NT2/D1 (cell line): ENCODE data around the gene KIF1B.
"Not testable (repeated sequence)": the region's sequence is repeated elsewhere in the genome, so short reads cannot be mapped to it uniquely, and the experiment has no call there.

Source experiments
- DNase-seq: peaks from one replicate; pipeline ENCODE4 v3.0.0-alpha.2; 2011; ENCODE audit warnings: low read depth, low spot score
- H3K27me3 ChIP-seq: 2 replicates; pipeline ENCODE4 v1.6.0; 2011; ENCODE audit warnings: mild to moderate bottlenecking; ENCODE audit not compliant: insufficient read length, insufficient read depth
- H3K36me3 ChIP-seq: 2 replicates; pipeline ENCODE4 v1.6.1; 2011; ENCODE audit warnings: mild to moderate bottlenecking, low read length, mixed read lengths; ENCODE audit not compliant: insufficient read depth, insufficient read length
- H3K4me1 ChIP-seq: 2 replicates; pipeline ENCODE4 v1.5.1; 2011; ENCODE audit not compliant: insufficient read depth, insufficient read length
- H3K4me3 ChIP-seq: 2 replicates; pipeline ENCODE4 v1.5.1; 2011; ENCODE audit warnings: low read depth; ENCODE audit not compliant: insufficient read length
- H3K9ac ChIP-seq: 2 replicates; pipeline ENCODE4 v1.6.0; 2011; ENCODE audit warnings: low read depth; ENCODE audit not compliant: insufficient read length
- H3K9me3 ChIP-seq: 2 replicates; pipeline ENCODE4 v1.5.1; 2011; ENCODE audit warnings: mild to moderate bottlenecking, low read length; ENCODE audit not compliant: insufficient read depth
- SUZ12 ChIP-seq: IDR thresholded peaks from 2 replicates; pipeline ENCODE4 v1.6.1; 2011; ENCODE audit not compliant: insufficient read length, insufficient read depth; ENCODE audit errors: extremely low read depth
- YY1 ChIP-seq: IDR thresholded peaks from 2 replicates; pipeline ENCODE4 v1.6.1; 2011; ENCODE audit not compliant: insufficient read length, insufficient read depth
- ZNF274 ChIP-seq: IDR thresholded peaks from 2 replicates; pipeline ENCODE4 v1.6.1; 2011; ENCODE audit warnings: mild to moderate bottlenecking, low read depth, low read length

The KIF1B gene

DNA sequence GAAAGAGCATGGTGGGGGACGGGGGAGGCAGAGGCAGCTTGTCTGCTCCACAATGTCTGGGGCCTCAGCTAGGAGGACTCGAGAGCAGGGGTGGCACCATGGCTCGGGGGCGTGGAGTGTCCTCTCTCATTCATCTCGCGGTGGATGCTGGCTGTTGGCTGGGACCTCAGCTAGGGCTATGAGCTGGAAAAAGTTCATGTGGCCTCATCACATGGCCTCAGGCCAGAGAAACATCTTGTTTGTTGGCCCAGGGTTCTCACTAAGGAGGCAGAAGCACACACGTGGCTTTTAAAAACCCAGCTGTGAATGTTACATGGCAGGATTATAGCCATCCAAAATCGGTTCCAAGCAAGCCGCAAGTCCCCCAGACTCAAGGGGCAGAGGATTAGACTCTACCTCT, 213.7 kb downstream of the KIF1B start:
- no peak for TF ChIP-seq YY1
- TF ChIP-seq ZNF274: no peak
- no peak for TF ChIP-seq SUZ12
- no peaks in the 10 kb centered on the region for H3K27me3 ChIP-seq
- peaks cover 28% of the 10 kb centered on the region for H3K36me3 ChIP-seq
- no peak for DNase-seq
- H3K4me3 ChIP-seq: no peak overlapping the region
- H3K4me1 ChIP-seq: no peaks in the 10 kb centered on the region
- H3K9ac ChIP-seq: no peak overlapping the region
- H3K9me3 ChIP-seq: no peaks in the 10 kb centered on the region

DNA sequence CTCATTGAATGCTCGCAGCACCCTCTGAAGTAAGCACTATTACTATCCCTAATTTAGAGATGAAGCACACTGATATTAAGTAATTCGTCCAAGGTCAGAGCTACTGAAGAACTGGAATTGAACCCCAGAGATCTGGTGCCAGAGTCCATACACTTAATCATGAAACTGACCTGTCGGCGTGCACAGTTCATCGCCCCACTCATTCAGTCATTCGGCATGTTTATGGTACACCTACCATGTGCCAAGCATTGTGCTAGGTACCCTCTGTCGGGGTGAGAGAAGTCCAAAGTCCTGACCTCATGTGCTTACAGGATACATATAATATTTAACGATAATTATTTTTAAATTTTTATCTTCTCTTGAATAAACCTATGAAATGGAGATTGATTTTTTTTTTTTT, 214.3 kb downstream of the KIF1B start:
- H3K9ac ChIP-seq: no peak overlapping the region
- peaks cover 22% of the 10 kb centered on the region for H3K36me3 ChIP-seq
- H3K4me3 ChIP-seq: no peak overlapping the region
- H3K4me1 ChIP-seq: no peaks in the 10 kb centered on the region
- H3K27me3 ChIP-seq: no peaks in the 10 kb centered on the region
- no peak for DNase-seq
- no peaks in the 10 kb centered on the region for H3K9me3 ChIP-seq
- TF ChIP-seq ZNF274 (no peak), SUZ12 (no peak), YY1 (no peak)

DNA sequence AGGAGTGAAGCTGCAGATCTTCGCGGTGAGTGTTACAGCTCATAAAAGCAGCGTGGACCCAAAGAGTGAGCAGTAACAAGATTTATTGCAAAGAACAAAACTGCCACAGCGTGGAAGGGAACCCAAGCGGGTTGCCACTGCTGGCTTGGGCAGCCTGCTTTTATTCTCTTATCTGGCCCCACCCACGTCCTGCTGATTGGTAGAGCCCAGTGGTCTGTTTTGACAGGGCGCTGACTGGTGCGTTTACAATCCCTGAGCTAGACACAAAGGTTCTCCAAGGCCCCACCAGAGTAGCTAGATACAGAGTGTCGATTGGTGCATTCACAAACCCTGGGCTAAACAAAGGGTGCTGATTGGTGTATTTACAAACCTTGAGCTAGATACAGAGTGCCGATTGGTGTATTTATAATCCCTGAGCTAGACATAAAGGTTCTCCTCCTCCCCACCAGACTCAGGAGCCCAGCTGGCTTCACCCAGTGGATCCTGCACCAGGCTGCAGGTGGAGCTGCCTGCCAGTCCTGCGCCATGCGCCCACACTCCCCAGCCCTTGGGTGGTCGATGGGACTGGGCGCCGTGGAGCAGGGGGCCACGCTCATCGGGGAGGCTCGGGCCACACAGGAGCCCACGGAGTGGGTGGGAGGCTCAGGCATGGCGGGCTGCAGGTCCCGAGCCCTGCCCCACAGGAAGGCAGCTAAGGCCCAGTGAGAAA, 215.6 kb downstream of the KIF1B start:
- H3K9me3 ChIP-seq, H3K4me3 ChIP-seq, DNase-seq, H3K9ac ChIP-seq, H3K4me1 ChIP-seq, H3K27me3 ChIP-seq: not testable (repeated sequence)
- H3K36me3 ChIP-seq: peaks cover 11% of the 10 kb centered on the region

DNA sequence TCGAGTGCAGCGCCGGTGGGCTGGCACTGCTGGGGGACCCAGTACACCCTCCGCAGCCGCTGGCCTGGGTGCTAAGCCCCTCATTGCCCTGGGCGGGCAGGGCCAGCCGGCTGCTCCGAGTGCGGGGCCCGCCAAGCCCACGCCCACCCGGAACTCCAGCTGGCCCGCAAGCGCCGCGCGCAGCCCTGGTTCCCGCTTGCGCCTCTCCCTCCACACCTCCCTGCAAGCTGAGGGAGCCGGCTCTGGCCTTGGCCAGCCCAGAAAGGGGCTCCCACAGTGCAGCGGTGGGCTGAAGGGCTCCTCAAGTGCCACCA, 216.1 kb downstream of the KIF1B start:
- DNase-seq, H3K4me3 ChIP-seq, H3K27me3 ChIP-seq, H3K9me3 ChIP-seq, H3K4me1 ChIP-seq, H3K36me3 ChIP-seq, H3K9ac ChIP-seq: not testable (repeated sequence)

DNA sequence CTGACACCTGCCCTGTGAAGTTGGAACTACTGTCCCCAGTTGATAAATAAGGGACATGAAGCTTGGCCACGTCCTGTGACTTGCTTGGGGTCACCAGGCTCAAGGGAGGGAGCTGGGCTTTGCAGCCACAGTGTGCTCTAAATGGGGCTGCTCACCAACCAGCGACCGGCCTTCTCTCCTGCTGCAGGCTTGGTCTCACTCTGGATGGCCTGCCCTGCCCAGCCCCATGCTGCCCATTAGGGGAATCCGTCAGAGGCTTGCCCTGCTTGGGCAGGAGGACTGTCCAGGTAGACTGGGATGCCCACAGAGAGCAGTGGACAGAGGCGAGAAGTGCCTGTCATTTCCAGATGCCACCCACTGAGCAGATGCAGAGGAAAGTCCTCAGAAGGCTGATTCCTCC, 218.6 kb downstream of the KIF1B start:
- peaks cover 8% of the 10 kb centered on the region for H3K4me1 ChIP-seq

DNA sequence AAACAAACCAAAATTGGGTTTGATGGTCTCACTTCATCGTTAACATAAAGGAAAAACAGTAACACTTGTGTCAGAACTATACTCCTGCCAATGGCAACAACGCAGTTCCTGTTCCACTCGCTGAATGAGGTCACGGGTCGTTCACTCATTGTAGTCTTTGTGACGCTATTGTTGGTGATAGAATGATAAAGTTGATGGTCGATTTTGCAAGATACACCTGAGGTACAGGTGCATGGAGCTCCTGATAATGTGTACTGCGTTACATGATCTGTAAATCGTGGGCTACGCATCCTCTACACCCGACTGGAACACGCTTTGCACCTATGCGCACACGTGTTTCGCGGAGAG, 219.5 kb downstream of the KIF1B start:
- Histone ChIP-seq H3K4me1 (peaks cover 8% of the 10 kb centered on the region), H3K4me3 (peak overlapping the region; percentile 61), H3K9ac (peak overlapping the region; percentile 89), H3K27me3 (no peaks in the 10 kb centered on the region), H3K36me3 (peaks cover 3% of the 10 kb centered on the region), H3K9me3 (no peaks in the 10 kb centered on the region)
- TF ChIP-seq YY1: no peak
- DNase-seq: no peak

More for the DNA sequence above, 218.6 kb downstream of the KIF1B start:
- H3K27me3 ChIP-seq: no peaks in the 10 kb centered on the region
- H3K9me3 ChIP-seq: no peaks in the 10 kb centered on the region
- H3K36me3 ChIP-seq: peaks cover 3% of the 10 kb centered on the region
- H3K9ac ChIP-seq: no peak overlapping the region
- no peak overlapping the region for H3K4me3 ChIP-seq
- TF ChIP-seq YY1 (no peak), SUZ12 (no peak), ZNF274 (no peak)
- DNase-seq: no peak

DNA sequence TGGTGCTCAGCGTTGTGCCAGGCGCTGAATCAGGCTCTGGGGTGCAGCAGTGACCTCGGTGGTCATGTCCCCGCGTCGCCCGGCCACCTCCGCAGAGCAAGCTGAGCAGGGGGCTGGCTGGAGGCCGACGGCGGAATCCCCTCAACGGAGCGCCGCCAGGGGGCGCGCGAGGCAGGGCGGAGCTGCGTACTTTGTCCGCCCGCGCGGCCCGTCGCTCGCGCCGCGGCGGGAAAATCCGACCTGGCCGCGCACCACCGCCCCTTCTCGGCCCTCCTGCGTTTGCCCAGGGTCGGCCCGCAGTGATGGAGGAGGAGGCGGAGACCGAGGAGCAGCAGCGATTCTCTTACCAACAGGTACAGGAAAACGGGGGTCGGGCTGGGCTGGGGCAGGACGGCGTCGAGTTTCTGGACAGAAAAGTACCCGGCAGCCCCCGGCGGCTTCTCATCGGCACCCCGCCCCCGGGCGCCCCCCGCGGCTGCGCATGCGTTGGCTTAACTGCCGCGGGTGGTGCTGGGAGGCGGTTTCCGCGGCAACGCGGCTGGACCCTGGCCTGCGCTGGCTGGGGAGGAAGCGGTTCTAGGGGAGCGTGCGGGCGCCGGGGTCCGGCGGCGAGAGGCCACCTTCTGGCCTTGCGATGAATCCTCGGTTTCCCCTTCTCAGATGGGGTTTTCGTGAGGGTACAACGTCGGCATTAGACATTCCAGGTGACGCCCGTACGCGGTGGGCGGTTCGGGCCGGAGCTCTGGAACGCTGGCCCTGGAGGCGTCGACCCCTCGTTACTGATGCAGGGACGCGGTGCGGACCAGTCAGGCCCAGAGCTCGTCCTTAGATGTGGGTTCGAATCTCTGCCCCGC, 220.1 kb downstream of the KIF1B start, which contains the start of gene CENPS:
CENPS (plus strand) TSS at position 218 of the 854 bp plus-strand sequence; CDS start at position 303, 85 bp downstream.
- H3K9ac ChIP-seq: peak within 1 kb of the TSS; percentile 89
- DNase-seq: peak; percentile 69
- H3K4me3 ChIP-seq: peak within 1 kb of the TSS; percentile 61
- no peak for TF ChIP-seq ZNF274
- no peak for TF ChIP-seq YY1
- TF ChIP-seq SUZ12: no peak
- no peaks in the 10 kb centered on the region for H3K27me3 ChIP-seq
- H3K9me3 ChIP-seq: no peaks in the 10 kb centered on the region
- peaks cover 7% of the 10 kb centered on the region for H3K36me3 ChIP-seq
- H3K4me1 ChIP-seq: peaks cover 8% of the 10 kb centered on the region
